SK-N-SH treated with all-trans-retinoic acid at 6 μM for 48 hours (cell line): ENCODE results near the gene LAD1.

Experiments
- CREB5 ChIP-seq: fragments of 250-450 bp; sonication (Bioruptor Pico); IDR thresholded peaks from 2 replicates; pipeline ENCODE4 v1.5.1; 2020; ENCODE audit warnings: low read depth, mild to moderate bottlenecking, moderate library complexity
- CSDC2 ChIP-seq: fragments of 250-450 bp; sonication (Bioruptor Pico); IDR thresholded peaks from 2 replicates; pipeline ENCODE4 v1.5.0; 2020; ENCODE audit warnings: mild to moderate bottlenecking, moderate library complexity
- ESRRG ChIP-seq: fragments of 250-450 bp; sonication (Bioruptor Pico); IDR thresholded peaks from 2 replicates; pipeline ENCODE4 v1.6.1; 2021; ENCODE audit warnings: mild to moderate bottlenecking
- ZFP3 ChIP-seq: fragments of 250-450 bp; sonication (Bioruptor Pico); IDR thresholded peaks from 2 replicates; pipeline ENCODE4 v1.5.0; 2020; ENCODE audit warnings: mild to moderate bottlenecking, moderate library complexity

- TF ChIP-seq ZFP3 (CRISPR knock-in tag) (no peak), CSDC2 (CRISPR knock-in tag) (no peak), CREB5 (CRISPR knock-in tag) (no peak), ESRRG (no peak)
Observed at GRCh38 chr1:201374364-201374763, 24.8 kb downstream of the LAD1 start.
